GM18526 (cell line): ENCODE measurements around the gene DEGS2.

Source experiments
- POLR2A ChIP-seq: IDR thresholded peaks from 3 replicates; pipeline ENCODE4 v1.6.1; 2011; ENCODE audit not compliant: insufficient read length; ENCODE audit errors: extremely low read depth

DEGS2 gene

DNA sequence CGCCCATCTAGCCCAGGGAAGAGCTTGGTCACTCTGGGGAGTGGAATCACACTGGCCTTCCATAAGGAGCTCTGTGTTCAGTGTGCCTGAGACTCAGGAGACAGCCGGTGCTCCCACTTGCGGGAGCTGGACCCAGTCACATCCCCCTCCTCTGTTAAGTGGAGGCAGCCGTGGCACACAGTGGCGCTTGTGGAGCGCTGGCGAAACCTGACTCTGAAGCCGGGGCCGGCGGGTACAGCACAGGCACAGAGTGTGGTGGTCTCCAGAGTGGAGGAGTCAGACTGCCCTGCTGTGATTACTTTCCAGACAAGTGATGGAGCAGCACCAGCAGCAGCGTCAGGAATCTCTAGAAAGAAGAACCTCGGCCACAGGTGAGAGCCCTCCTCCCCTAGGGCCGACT is 33.0 kb downstream of the DEGS2 start:
- TF ChIP-seq POLR2A: no peak

DNA sequence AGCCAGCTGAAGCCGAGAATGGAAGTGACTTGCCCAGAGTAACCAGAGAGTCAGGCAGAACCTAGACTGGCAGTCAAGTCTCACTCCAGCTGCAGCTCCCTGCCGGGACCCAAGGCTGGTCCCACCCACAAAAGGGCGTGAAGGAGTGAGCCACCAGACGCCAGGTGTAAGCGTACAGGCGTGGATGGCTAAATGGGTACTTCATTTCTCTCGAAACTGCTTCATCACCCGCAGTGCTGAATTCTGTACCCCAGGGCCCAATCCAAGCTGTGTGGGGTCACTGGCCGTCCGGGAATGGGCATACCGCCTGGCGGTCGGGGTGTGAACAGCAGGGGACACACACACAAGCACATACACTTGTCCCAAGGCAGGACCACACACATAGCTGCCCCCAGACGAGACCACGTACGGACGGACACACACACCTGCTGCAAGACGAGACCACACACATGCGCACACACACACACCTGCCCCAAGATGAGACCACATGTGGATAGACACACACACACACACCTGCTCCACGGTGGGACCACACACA is 34.8 kb downstream of the DEGS2 start:
- no peak for TF ChIP-seq POLR2A

DNA sequence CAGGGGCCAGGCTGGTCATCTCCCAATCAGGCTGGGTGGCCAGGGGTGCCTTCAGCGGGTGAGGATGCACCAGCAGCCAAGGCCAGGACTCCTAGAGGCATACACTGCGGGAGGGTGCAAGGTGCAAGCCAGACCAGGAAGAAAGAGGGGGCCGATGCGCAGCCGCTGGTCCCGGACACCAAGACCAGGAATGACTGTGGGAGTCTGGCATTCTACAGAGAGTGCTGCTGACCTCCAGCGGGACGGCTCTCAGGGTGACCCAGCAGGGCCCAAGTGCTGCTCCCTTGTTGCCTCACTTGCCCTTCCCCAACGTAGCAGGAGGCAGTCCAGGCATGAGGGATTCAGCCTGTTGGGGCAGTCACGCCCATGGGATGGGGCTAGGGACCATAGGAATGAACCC is 35.8 kb downstream of the DEGS2 start:
- TF ChIP-seq POLR2A: no peak

DNA sequence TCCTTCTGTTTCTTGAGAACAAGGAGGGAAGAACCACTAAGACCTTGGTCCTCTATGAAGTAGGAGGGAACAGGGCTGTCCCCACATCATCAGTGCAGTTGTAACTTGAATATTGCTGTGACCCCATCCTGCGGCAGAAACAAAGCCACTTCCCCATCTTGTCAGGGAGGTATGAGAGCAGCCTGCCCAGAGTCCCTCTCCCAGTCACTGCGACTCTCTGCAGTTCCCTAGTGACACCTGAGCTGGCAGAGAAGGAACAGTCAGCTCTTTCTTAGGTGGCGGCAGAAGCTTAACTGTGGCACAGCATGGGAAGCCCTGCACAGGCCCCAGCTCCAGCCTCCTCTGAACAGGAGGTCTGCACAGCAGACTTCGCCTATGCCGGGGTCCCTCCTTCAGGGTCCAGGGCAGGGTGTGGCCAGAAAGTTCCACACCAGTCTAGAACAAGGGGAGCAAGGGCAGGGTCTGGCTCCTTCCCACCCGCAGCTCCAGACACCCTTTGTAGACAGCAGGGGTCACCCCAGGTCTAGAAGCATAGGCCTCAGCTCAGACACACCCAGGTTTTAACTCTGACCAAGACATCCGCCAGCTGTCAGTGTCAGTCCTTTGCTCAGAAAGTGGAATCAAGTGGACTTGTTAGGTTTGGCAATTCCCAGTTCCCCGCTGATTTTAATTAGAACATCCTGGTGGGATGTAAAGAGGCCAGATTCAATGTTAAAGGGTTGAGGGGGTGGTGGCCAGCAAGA is 36.8 kb downstream of the DEGS2 start:
- no peak for TF ChIP-seq POLR2A

DNA sequence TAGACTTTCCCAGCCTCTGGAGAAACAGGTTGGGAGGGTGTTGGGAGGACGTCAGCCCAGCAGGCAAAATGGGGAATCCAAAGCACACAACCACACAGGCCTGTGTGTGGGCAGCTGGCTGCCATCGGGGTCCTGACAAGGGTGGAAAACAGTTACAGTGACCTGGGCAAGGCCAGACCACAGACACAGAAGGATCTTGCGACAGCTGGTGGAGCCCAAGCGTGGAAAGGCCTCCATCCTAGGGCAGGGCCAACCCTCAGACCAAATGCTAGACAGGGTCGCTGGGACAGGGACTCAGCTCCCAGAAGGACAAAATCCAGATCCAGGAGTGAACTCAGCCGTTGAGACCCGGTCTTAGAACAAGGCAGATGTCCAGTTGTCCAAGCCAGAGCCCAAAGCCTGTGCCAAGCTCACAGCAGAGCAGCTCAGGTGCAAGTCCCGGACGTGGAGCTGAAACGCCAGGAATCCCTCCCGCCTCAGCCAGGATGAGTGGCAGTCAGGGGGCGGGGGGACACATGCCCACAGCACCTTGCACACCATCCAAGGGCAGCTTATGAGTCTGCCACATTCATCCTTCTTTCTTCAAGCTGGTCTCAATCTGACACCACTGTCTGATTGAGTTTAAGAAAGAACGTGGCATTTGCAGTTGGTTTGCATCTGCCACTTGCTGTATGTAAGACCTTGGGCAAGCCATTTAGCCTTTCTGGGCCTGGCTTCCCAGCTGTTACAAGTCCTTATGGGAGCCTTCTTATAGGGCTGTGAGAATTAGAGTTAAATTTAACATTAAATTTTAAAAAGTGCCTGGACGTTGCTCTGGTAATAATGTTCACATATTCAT is 37.6 kb downstream of the DEGS2 start:
- TF ChIP-seq POLR2A: no peak

DNA sequence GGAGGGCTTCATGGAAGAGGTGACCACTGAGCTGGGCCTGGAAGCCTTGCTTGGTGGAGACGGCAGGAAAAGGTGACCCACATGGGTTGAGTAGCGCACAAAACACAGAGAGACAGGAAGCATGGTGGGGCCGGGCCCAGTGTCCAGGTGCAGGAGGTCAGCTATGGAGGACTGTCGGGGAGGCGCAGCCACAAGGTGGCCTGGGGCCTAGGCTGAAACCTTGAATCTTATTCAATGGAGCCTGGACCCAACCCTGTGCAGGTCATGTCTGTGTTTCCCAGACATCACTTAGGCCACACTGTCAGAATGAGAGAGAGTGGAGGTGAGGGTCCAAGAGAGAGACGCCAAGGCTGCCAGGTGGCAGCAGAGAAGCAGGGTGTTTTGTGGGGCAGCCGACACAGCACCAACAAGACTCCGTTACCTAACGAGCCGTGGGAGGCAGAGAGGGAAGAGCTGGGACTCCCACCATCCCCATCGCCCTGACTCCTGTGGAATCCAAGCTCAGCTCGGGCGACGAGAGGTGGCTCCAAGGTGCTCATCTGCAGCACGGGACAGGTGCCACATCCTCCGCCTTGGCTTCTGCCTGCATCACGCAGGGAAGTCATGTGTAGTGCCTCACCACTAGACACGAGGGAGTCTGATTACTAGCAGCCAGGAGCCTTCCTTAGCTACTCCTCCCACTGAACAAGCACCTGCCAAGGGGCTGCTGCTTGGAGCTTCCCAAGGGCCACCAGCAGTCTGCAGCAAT is 38.7 kb downstream of the DEGS2 start:
- no peak for TF ChIP-seq POLR2A

DNA sequence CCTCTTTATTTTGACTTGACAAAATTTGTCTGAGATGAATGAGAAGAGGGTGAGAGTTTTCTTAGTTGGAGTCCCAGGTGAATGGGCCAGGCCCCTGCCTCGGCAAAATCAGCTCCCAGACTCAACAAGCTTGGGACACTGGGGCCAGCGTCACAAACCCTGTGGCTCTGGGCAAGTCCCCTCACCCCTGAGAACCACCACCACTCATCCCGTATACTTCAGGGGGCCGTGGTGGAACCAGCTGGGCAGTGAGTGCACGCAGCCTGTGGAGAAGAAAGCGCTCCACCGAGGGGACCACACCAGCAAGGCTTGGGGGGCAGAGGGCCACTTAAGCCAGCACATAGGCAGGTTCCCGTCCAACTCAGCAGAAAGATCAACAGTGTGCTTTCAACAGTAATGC is 40.2 kb downstream of the DEGS2 start:
- no peak for TF ChIP-seq POLR2A

DNA sequence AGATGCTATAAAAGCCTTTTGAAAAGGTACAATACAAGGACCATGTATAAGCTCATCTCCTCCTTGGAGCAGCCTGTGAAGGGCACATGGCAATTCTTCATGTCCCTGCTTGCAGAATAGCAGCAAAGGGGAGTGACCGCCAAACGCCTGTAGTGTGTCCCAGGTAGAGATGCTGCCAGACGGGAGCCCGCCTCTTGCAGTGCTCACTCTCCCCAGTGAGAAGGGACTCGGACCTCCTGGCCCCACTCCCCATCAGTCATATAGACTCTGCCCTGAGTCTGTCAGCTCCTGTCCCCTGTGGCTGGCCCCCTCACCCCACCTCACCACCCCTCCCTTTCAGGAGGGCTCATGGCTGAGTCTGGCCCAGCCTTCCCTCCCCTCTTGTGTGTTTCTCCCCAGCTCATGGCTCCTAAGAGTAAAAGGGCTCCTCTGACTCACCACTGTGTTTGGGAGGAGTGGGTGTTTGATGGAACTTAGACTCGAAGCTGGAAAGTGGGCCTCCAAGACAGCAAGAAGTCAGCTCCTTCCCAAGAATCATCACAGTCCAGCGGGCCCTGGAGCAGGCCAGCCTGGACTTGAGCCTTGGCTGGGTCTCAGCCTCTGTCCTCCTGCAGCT is 40.9 kb downstream of the DEGS2 start:
- no peak for TF ChIP-seq POLR2A

DNA sequence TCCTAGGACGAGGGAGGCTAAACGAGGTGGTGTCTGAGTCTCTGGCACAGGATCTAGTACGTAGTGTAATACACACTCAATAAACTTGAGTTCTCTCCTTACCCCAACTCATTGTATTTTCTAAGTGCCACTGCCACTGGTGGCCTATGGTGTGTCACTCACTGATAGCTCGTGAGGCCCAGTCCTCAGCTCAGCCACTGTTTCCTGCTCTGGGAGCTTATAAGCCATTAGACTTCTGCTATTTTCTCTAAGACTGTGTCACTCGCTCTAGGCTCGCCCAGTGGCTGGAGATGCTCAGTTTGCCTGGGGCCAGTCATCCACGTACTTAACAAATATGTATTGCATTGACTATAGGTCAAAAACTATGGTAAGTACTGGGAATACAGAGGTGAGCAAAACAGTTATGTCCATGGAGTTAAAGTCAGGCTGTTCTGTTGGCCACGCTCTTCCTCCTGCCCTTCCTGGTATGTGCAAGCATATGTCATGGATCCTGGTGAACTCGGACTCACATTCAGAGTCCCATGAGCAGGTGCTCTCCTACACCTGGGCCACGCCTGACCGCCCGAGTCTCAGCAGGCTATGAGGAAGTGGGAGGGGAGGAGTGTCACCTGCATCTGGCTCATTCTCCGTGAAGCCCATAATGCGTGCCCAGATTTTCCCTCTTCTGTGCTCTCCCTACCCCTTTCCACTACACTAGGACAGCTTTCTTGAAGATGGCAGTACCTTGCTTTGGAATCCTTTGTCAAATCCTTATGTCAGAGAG is 41.6 kb downstream of the DEGS2 start:
- no peak for TF ChIP-seq POLR2A

DNA sequence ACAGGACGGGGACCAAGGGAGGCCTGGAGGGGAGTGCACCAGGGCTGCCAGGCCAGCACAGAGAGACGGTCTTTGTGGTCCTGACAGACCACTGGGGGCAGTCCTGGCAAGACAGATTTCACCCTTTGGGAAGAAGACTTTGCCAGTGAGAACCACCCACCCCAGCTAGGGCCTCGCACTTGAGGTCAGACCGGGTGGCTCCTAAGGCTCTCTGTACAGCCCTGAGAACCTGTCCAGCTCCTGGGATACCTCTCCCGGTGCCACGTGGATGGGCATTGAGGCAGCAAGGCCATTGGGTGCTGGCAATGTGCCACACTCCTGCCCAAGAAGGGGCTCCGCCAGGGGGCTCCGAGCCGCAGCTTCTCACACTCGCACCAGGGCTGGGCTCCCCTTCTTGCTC is 42.4 kb downstream of the DEGS2 start:
- no peak for TF ChIP-seq POLR2A

DNA sequence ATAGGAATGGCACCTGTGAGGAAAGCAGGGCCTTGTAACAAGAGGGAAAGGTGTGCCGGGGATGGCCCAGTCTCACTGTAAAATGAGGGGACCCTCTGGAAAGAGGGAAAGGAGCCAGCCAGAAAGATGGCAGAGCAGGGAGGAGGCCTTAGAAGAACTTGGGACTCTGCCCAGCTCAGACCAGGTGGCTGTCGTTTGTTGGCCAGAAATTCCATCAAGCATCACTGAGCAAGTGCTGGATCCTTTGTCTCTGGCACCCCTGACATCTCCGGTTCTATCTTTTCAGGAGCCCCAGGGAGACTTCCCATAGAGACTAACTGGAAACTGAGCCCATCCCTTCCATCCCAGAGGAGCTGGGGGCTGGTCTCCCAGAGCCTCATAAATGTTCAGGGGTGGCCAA is 43.3 kb downstream of the DEGS2 start:
- no peak for TF ChIP-seq POLR2A

DNA sequence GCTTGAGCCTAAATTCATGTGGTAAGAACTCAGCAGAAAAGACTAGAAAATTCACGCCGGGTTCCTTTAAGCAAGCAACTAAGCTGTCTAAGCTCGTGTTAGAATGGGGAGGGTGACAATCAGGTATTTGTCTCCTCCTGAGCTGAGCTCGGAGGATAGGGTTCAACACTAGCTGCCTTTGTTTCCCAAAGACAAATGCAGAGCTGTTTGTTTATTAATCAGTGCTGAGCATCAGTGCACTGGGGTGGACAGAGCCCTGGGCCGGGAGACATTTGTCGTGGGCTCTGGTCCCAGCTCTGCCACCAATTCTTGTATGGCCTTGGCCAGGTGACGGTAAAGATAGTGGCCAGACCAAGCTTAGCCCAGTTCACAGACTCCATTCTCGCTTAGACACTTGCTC is 43.7 kb downstream of the DEGS2 start:
- TF ChIP-seq POLR2A: no peak

DNA sequence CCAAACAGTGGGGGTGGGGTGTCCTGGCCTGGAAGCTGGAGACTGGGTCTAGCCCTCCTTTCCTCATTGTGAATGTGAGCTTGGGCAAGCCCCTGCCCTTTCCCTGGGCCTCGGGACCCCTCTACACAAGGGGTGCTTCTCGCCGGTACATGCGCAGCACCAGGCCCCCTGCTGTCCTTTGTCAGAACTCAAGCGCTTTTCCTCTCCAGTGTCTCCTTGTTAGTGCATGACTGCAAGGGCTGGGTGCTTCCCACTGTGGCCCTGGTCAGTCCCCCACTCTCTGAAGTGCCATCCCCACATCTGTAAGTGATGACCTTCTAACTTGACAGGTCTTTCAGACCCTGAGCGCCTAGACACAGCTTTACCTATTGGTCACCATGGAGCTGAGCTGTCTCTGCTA is 44.2 kb downstream of the DEGS2 start:
- TF ChIP-seq POLR2A: no peak

DNA sequence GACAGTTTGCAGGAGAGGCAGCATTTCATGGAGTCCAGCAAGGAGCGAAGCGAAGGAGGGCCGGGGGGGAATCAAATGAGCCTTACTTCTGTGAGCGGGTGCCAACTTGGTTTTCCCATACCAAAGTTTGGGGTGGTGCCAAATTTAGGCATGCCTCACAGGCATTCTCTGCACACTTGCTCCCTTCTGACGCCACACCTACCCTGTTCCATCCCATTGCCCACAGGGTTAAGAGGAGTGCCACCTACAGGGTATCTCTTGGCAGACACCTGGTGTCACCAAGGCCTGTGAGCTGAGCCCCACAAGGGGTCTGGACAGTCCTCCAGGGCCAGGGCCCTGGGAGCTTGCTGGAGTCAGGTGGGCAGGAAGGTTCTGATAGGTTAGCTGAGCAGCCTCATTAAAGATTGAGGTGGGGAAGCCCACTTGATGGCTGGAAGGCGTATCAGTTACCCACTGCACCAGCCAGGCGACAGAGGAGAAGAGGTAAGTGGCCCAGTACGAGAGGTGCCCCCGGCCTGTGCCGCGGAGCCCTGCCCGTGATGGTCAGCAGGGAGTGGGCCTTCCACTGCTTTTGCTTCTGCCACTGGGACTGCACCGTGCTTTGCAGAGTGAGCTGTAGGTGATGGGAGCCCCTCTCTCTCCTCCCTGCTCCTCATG is 45.2 kb downstream of the DEGS2 start:
- no peak for TF ChIP-seq POLR2A

DNA sequence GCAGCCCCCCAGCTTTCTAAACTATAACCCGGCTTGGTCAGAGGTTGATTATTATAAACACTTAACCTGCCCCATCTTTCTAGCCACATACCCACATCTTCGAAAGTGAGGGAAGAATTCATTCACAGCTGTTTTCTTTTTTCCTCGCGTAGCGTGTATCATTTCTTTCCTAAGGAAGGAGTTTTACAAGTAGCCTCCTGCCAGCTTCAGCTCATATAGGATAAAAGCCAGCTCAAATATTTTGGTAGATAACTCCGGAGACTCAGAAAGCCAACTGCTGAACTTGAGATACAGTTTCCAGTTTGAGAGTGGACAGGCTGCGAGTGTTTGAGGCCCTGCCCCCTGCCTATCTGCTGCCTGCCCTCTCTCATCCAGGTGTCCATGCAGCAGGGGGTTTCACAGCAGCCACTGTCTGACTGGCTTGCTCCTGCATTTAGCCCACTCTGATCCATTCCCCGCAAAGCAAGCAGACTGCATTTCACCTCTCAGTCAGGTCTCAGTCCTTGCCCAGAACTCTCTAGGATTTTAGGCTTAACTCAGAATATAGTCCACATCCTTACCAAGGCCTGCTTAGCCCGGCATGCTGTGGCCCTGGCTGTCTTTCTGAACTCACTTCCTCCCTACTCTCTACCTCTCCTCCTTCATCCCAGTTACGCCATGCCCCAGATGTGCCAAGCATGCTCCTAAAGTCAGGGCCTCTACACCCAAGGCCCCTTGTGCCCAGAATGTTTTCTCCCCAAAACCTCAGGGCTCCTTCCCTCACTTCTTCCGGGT is 47.3 kb downstream of the DEGS2 start:
- TF ChIP-seq POLR2A: no peak
